H1 (cell line): ENCODE measurements around the gene PLB1.

Experiments used
- BACH1 ChIP-seq: IDR thresholded peaks from 2 replicates; pipeline ENCODE4 v1.6.1; 2012; ENCODE audit warnings: low read length, improper control_type of control experiment
- CHD2 ChIP-seq: IDR thresholded peaks from 2 replicates; pipeline ENCODE4 v1.6.1; 2012; ENCODE audit warnings: low read length, improper control_type of control experiment
- CTCF ChIP-seq, 3 experiments: IDR thresholded peaks; 1 replicate in 2 of 3; 2 replicates in 1 of 3; pipeline versions ENCODE4 v1.5.1 to v1.6.1; 2011; ENCODE audit warnings: low read length in 3 of 3, mild to moderate bottlenecking in 3 of 3, inconsistent platforms in 2 of 3, low read depth in 1 of 3, moderate library complexity in 1 of 3; ENCODE audit not compliant: insufficient read depth in 1 of 3; ENCODE audit errors: control extremely low read depth in 1 of 3
- TEAD4 ChIP-seq: IDR thresholded peaks from 2 replicates; pipeline ENCODE4 v1.6.1; 2012; ENCODE audit warnings: low read depth, low read length, inconsistent platforms, mixed read lengths
- TF ChIP-seq, protein P1 (sequence below): IDR thresholded peaks from 2 replicates; pipeline ENCODE4 v1.6.1; 2011; ENCODE audit warnings: low read length, improper control_type of control experiment

- TF ChIP-seq TEAD4 (no peak), BACH1 (no peak), CTCF (IDR thresholded peaks at IDR 0.05; ENCODE audit: control extremely low read depth in 1 of 3, insufficient read depth in 1 of 3, low read depth in 1 of 3, low read length in 3 of 3) (no peak), CHD2 (no peak)
- TF ChIP-seq, protein P1, sequence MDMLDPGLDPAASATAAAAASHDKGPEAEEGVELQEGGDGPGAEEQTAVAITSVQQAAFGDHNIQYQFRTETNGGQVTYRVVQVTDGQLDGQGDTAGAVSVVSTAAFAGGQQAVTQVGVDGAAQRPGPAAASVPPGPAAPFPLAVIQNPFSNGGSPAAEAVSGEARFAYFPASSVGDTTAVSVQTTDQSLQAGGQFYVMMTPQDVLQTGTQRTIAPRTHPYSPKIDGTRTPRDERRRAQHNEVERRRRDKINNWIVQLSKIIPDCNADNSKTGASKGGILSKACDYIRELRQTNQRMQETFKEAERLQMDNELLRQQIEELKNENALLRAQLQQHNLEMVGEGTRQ = no peak
Measured at GRCh38 chr2:28656937-28657615, 161.2 kb downstream of the PLB1 start.
